Measurements from ENCODE around the gene EFCAB8. TPM values are rescaled to one million over a fixed set of nuclear protein-coding genes. Genes with fewer than 3 reads are reported as not detected.
"Not testable (repeated sequence)": the region's sequence is repeated elsewhere in the genome, so short reads cannot be mapped to it uniquely, and the experiment has no call there.

The EFCAB8 gene
- polyA plus RNA-seq, 4 donors = 0.01 to 0.38 (median 0.22) TPM; not detected in 1

DNA sequence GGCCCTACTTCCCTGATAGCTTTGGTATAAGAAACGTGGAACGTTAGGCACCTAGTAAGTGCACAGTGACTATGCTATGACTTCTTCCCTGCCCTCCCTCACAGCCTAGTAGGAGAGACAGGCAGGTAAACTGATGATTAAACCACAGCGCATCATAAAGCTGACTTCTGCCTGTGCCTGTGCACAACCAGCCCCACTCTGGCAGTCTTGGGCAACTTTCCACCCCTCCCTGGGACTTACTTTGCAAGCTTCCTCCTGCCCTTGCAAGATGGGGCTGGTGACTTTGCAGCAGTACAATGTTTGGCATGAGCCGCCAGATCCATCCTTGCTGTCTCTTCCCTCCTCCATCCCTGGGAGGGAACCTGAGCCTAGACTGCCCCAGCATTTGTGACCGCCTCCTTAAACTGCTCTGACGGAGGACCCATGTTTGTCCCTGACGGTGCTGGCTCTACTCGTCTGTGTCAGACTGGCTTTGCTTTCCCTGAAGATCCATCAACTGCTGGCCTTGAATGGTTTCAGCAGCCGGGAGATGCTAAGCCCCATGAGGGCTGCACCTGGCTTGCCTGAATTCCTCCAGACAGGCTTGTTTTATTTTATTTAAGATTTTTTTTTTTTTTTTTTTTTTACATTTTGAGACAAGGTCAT lies 36.1 kb downstream of the EFCAB8 start:
- Histone ChIP-seq H3K9me3 (ENCODE audit: control insufficient read depth in 2 of 2, insufficient read depth in 1 of 2, low read depth in 1 of 2, low read length in 1 of 2) (no peaks in the 10 kb centered on the region), H3K27ac (ENCODE audit: low read depth in 1 of 3, low read length in 2 of 3) (no peak overlapping the region), H3K4me1 (ENCODE audit: control insufficient read depth in 3 of 3, insufficient read depth in 2 of 3, low read depth in 1 of 3, low read length in 2 of 3) (no peaks in the 10 kb centered on the region), H3K4me3 (ENCODE audit: low read depth in 1 of 3, low read length in 3 of 3) (no peak overlapping the region), H3K36me3 (ENCODE audit: control insufficient read depth in 3 of 3, insufficient read depth in 2 of 3, low read depth in 1 of 3, low read length in 3 of 3) (no peaks in the 10 kb centered on the region), H3K27me3 (ENCODE audit: control insufficient read depth in 3 of 3, insufficient read depth in 3 of 3, low read length in 3 of 3) (no peaks in the 10 kb centered on the region)
- DNase-seq (no peak), FAIRE-seq (no peak)
- WGBS, 3 donors = 84 to 93% (median 89%) methylated on average over 9 of the region's 9 CpGs

- 90 to 92% (median 90%) methylated on average over 18 of the region's 18 CpGs for WGBS, 3 donors
- no peaks in the 10 kb centered on the region for H3K36me3 ChIP-seq (ENCODE audit: control insufficient read depth in 3 of 3, insufficient read depth in 2 of 3, low read depth in 1 of 3, low read length in 3 of 3)
- H3K9me3 ChIP-seq (ENCODE audit: control insufficient read depth in 2 of 2, insufficient read depth in 1 of 2, low read depth in 1 of 2, low read length in 1 of 2) = no peaks in the 10 kb centered on the region
- H3K27ac ChIP-seq (ENCODE audit: low read depth in 1 of 3, low read length in 2 of 3) = no peak overlapping the region
- FAIRE-seq = no peak
- H3K4me3 ChIP-seq (ENCODE audit: low read depth in 1 of 3, low read length in 3 of 3) = no peak overlapping the region
- no peaks in the 10 kb centered on the region for H3K4me1 ChIP-seq (ENCODE audit: control insufficient read depth in 3 of 3, insufficient read depth in 2 of 3, low read depth in 1 of 3, low read length in 2 of 3)
- H3K27me3 ChIP-seq (ENCODE audit: control insufficient read depth in 3 of 3, insufficient read depth in 3 of 3, low read length in 3 of 3) = no peaks in the 10 kb centered on the region
- no peak for DNase-seq
Measured at GRCh38 chr20:32896521-32897280, 38.0 kb downstream of the EFCAB8 start.

GRCh38 chr20:32898729-32899128 lies 40.0 kb downstream of the EFCAB8 start:
- DNase-seq (no peak), FAIRE-seq (no peak)
- H3K9me3 ChIP-seq (ENCODE audit: control insufficient read depth in 2 of 2, insufficient read depth in 1 of 2, low read depth in 1 of 2, low read length in 1 of 2) = no peaks in the 10 kb centered on the region
- H3K4me3 ChIP-seq (ENCODE audit: low read depth in 1 of 3, low read length in 3 of 3) = no peak overlapping the region
- WGBS, 3 donors = 55 to 72% (median 67%) methylated on average over 6 of the region's 6 CpGs
- no peaks in the 10 kb centered on the region for H3K4me1 ChIP-seq (ENCODE audit: control insufficient read depth in 3 of 3, insufficient read depth in 2 of 3, low read depth in 1 of 3, low read length in 2 of 3)
- no peak overlapping the region for H3K27ac ChIP-seq (ENCODE audit: low read depth in 1 of 3, low read length in 2 of 3)
- no peaks in the 10 kb centered on the region for H3K27me3 ChIP-seq (ENCODE audit: control insufficient read depth in 3 of 3, insufficient read depth in 3 of 3, low read length in 3 of 3)
- H3K36me3 ChIP-seq (ENCODE audit: control insufficient read depth in 3 of 3, insufficient read depth in 2 of 3, low read depth in 1 of 3, low read length in 3 of 3) = no peaks in the 10 kb centered on the region

DNA sequence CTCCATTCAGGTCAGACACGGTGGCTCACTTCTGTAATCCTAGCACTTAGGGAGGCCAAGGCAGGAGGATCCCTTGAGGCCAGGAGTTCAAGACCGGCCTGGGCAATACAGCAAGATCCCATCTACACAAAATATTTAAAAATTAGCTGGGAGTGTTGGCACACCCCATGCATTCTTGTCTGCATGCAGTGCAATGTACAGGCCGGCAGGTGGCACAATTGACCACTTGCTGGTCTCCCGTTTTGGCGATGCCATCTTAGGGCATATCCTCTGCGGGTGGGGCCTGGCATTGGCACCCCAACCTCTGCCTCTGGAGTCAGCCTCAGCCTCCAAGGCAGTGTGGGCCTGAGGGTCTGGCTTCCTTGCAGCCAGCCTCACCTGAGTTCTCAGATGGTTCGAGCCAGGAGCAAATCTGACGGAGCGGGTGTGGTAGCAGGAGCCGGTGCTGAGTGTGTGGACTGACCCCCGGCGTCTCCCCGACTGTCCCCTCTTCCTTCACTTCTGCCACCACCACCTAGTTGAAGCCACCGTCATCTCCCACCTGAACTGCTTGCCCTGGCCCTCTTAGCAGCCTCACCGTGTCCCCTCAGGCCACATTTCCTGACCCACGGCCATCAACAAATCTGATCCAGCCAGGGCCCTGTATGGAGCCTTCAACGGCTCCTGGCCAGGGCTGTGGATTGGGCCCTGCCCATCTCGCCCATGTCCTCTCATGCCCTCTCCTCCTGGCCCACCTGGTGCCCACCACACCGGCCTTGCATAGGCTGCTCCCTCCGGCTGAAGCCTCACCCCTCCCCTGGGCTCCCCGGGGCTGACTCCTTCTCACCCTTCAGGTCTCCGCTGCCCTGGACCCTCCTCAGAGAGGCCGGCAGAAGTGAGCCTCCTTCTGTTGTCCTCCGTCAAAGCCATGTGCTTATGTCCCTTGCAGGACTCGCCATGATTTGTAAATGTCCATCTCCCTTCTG lies 44.0 kb downstream of the EFCAB8 start:
- H3K36me3 ChIP-seq (ENCODE audit: control insufficient read depth in 3 of 3, insufficient read depth in 2 of 3, low read depth in 1 of 3, low read length in 3 of 3) = no peaks in the 10 kb centered on the region
- no peaks in the 10 kb centered on the region for H3K9me3 ChIP-seq (ENCODE audit: control insufficient read depth in 2 of 2, insufficient read depth in 1 of 2, low read depth in 1 of 2, low read length in 1 of 2)
- no peak overlapping the region for H3K4me3 ChIP-seq (ENCODE audit: low read depth in 1 of 3, low read length in 3 of 3)
- no peaks in the 10 kb centered on the region for H3K27me3 ChIP-seq (ENCODE audit: control insufficient read depth in 3 of 3, insufficient read depth in 3 of 3, low read length in 3 of 3)
- WGBS, 3 donors = 57 to 68% (median 64%) methylated on average over 21 to 25 of the region's 25 CpGs
- no peak overlapping the region for H3K27ac ChIP-seq (ENCODE audit: low read depth in 1 of 3, low read length in 2 of 3)
- DNase-seq (peak; percentile 30 to 50), FAIRE-seq (no peak)
- H3K4me1 ChIP-seq (ENCODE audit: control insufficient read depth in 3 of 3, insufficient read depth in 2 of 3, low read depth in 1 of 3, low read length in 2 of 3) = no peaks in the 10 kb centered on the region

DNA sequence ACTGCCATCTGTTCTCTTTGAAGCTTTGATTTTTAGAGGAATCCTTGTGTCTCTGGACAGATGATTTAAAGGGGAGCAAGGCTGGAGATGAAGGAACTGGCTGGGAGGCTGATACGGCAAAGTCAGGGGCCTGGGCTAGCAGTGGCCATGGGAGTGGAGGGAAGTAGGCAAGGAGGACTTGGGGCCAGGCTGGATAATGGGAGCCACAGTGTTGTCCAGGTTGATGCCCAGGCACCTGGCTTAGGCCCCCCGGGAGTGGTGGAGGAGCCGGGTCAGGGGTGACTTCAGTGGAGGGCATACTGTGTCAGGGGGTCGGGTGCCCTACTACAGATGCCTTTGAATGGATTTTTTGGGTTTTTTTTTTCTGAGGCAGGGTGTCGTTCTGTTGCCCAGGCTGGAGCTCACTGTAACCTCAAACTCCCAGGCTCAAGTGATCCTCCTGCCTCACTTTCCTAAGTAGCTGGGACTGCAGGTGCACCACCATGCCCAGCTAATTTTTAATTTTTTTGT lies 45.0 kb downstream of the EFCAB8 start:
- FAIRE-seq (no peak), DNase-seq (no peak)
- WGBS, 3 donors = 85 to 96% (median 93%) methylated on average over 5 of the region's 5 CpGs
- H3K4me1 ChIP-seq (ENCODE audit: control insufficient read depth in 3 of 3, insufficient read depth in 2 of 3, low read depth in 1 of 3, low read length in 2 of 3) = no peaks in the 10 kb centered on the region
- H3K36me3 ChIP-seq (ENCODE audit: control insufficient read depth in 3 of 3, insufficient read depth in 2 of 3, low read depth in 1 of 3, low read length in 3 of 3) = no peaks in the 10 kb centered on the region
- H3K27ac ChIP-seq (ENCODE audit: low read depth in 1 of 3, low read length in 2 of 3) = no peak overlapping the region
- no peak overlapping the region for H3K4me3 ChIP-seq (ENCODE audit: low read depth in 1 of 3, low read length in 3 of 3)
- H3K9me3 ChIP-seq (ENCODE audit: control insufficient read depth in 2 of 2, insufficient read depth in 1 of 2, low read depth in 1 of 2, low read length in 1 of 2) = no peaks in the 10 kb centered on the region
- H3K27me3 ChIP-seq (ENCODE audit: control insufficient read depth in 3 of 3, insufficient read depth in 3 of 3, low read length in 3 of 3) = no peaks in the 10 kb centered on the region

- H3K9me3 ChIP-seq (ENCODE audit: control insufficient read depth in 2 of 2, insufficient read depth in 1 of 2, low read depth in 1 of 2, low read length in 1 of 2); DNase-seq; H3K4me3 ChIP-seq (ENCODE audit: low read depth in 1 of 3, low read length in 3 of 3); H3K27me3 ChIP-seq (ENCODE audit: control insufficient read depth in 3 of 3, insufficient read depth in 3 of 3, low read length in 3 of 3); H3K4me1 ChIP-seq (ENCODE audit: control insufficient read depth in 3 of 3, insufficient read depth in 2 of 3, low read depth in 1 of 3, low read length in 2 of 3); FAIRE-seq; H3K27ac ChIP-seq (ENCODE audit: low read depth in 1 of 3, low read length in 2 of 3); H3K36me3 ChIP-seq (ENCODE audit: control insufficient read depth in 3 of 3, insufficient read depth in 2 of 3, low read depth in 1 of 3, low read length in 3 of 3): not testable (repeated sequence)
- 88 to 93% (median 89%) methylated on average over 7 of the region's 7 CpGs for WGBS, 3 donors
Measured at GRCh38 chr20:32904678-32905077, 46.0 kb downstream of the EFCAB8 start.

DNA sequence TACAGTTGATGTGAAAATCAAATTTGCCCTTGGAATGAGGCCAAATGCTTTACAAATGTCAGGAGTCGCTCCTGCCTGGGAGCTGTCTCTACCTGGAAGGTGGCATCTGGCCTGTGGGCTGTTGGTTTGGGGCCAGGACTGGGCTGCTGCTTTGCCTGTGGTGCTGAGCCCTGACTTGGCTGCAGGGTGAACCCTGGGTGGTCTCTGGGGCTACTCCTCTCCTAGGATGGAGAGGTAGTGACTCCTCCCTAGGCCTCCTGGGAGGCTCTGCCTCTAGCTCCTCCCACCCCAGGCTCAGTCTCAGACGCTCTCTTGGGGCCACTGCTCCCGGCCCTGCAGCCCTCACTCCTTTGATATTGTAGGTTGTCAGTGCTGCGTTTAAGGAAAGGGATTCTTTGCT lies 47.5 kb downstream of the EFCAB8 start:
- Histone ChIP-seq H3K4me1 (ENCODE audit: control insufficient read depth in 3 of 3, insufficient read depth in 2 of 3, low read depth in 1 of 3, low read length in 2 of 3) (no peaks in the 10 kb centered on the region), H3K4me3 (ENCODE audit: low read depth in 1 of 3, low read length in 3 of 3) (no peak overlapping the region), H3K36me3 (ENCODE audit: control insufficient read depth in 3 of 3, insufficient read depth in 2 of 3, low read depth in 1 of 3, low read length in 3 of 3) (no peaks in the 10 kb centered on the region), H3K27me3 (ENCODE audit: control insufficient read depth in 3 of 3, insufficient read depth in 3 of 3, low read length in 3 of 3) (no peaks in the 10 kb centered on the region), H3K9me3 (ENCODE audit: control insufficient read depth in 2 of 2, insufficient read depth in 1 of 2, low read depth in 1 of 2, low read length in 1 of 2) (no peaks in the 10 kb centered on the region), H3K27ac (ENCODE audit: low read depth in 1 of 3, low read length in 2 of 3) (no peak overlapping the region)
- no peak for DNase-seq
- 20 to 41% (median 26%) methylated on average over 4 of the region's 4 CpGs for WGBS, 3 donors
- no peak for FAIRE-seq

GRCh38 chr20:32906871-32907495 lies 48.3 kb downstream of the EFCAB8 start:
- no peak for FAIRE-seq
- no peak for DNase-seq

More at GRCh38 chr20:32906871-32907495, 48.3 kb downstream of the EFCAB8 start:
- H3K27me3 ChIP-seq (ENCODE audit: control insufficient read depth in 3 of 3, insufficient read depth in 3 of 3, low read length in 3 of 3) = no peaks in the 10 kb centered on the region
- H3K4me1 ChIP-seq (ENCODE audit: control insufficient read depth in 3 of 3, insufficient read depth in 2 of 3, low read depth in 1 of 3, low read length in 2 of 3) = no peaks in the 10 kb centered on the region
- 65 to 79% (median 72%) methylated on average over 12 to 13 of the region's 13 CpGs for WGBS, 3 donors
- no peaks in the 10 kb centered on the region for H3K36me3 ChIP-seq (ENCODE audit: control insufficient read depth in 3 of 3, insufficient read depth in 2 of 3, low read depth in 1 of 3, low read length in 3 of 3)
- no peak overlapping the region for H3K27ac ChIP-seq (ENCODE audit: low read depth in 1 of 3, low read length in 2 of 3)
- H3K4me3 ChIP-seq (ENCODE audit: low read depth in 1 of 3, low read length in 3 of 3) = no peak overlapping the region
- no peaks in the 10 kb centered on the region for H3K9me3 ChIP-seq (ENCODE audit: control insufficient read depth in 2 of 2, insufficient read depth in 1 of 2, low read depth in 1 of 2, low read length in 1 of 2)
